HG03558 (cell line): ENCODE measurements around the gene C10orf105.

Experiments
- ATAC-seq: cut with Tn5 transposase; IDR thresholded peaks from one replicate; pipeline ENCODE4 v1.9.1; 2021; ENCODE audit warnings: moderate number of reproducible peaks; ENCODE audit not compliant: unreplicated experiment; ENCODE audit errors: extremely low read depth

The C10orf105 gene

GRCh38 chr10:71704816-71705215 lies 14.8 kb downstream of the C10orf105 start:
- ATAC-seq = no peak

DNA sequence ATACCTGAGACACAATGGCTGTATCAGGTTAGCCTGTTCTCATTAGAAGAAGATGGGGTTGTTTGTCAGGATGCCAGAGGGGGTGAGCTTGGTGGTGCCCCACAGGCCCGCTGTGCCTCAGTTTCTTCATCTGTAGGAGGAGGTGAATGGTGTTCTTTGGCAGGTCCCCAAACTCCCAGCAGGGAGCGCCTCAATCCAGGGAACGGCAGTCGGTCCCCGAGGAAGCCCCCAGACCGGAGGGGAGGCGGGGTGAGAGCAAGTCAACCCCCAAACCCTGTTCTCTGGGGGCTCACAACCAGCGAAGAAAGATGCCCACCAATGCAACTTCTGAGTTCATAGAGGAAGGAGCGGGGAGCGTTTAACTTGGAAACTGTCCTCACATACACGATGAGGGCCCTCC lies 16.0 kb downstream of the C10orf105 start:
- no peak for ATAC-seq

GRCh38 chr10:71701496-71702132 lies 18.0 kb downstream of the C10orf105 start:
- ATAC-seq = no peak

DNA sequence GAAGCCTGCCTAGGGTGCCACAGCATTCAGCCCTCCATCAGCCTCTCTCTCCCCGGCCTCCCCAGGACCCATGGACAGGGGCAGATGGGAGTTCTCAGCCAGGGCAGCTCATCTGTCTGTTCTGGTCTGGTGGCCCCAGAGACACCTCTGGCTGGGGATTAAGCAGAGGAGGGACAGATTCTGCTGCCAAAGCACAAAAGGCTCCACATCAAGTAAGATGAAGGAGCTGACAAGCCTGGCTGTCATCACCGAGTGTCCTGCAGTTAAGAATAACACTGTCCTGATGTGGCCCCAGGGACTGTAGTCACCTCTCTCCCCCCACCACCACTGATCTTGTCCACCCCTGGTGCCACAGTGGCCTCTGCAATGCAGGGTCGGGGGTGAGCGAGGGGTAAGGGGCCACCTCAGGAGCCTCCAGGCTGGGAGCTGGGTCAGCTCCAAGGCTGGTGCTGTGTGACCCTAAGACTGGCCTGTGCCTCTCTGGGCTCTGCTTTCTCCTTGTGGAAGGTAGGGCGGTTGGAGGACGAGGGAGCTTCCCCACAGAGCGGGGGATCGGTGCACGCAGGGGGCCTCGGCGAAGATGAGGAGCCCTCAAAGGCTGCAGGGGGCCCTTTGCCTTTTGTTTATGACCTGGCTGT lies 18.7 kb downstream of the C10orf105 start:
- ATAC-seq = no peak

DNA sequence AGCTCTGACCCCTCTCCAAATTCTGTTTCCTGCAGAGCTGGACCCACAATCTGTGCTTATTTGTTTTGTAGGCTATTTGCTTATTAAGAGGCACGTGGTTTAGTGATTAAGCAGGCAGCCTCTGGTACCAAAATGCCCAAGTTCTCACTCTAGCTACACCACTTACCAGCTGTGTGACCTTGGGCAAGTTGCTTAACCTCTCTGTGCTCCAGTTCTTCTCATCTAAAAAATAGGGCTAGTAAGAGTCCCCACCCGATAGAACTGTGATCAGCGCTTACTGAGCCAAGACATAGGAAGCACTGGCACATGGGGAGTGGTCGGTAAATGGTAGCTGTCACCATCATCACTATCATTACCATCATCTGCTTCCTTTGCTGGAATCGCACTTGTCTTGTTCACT lies 20.8 kb downstream of the C10orf105 start:
- no peak for ATAC-seq

DNA sequence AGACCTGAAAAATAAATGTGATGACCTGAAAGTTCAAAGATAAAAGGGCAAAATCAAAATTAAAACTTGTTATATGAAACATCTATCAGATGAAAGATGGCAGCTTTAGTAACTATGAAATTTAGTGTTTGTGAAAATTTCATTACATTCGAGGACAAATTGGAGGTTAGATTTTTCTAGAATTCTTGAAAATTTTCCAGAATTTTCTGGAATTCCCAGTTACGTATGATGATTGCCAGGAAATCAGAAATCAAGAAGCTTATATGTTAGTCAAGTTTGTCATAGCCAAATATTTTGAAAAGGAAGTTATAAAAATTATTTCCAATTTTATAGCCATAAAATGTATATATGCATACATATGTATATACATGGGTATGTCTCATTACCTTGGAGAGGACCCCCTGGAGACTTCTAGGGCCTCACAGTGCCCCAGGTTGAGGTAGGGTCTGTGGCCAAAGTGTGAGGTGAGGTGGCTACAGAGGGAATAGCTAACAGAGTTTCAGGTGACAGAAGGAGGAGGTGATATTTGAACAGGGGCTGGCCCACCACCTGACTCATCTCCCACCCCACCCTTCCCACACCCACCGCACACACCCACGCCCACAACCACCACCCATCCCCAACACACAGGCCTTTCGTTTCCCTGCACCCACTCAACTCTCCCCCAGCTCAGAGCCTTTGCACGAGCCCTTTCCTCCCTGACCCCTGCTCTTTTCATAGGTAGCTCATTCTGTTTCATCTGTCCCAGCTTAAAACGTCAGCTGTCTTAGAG lies 21.5 kb downstream of the C10orf105 start:
- no peak for ATAC-seq

- ATAC-seq = no peak
These were observed 22.8 kb downstream of the C10orf105 start for GRCh38 chr10:71696628-71697326.

DNA sequence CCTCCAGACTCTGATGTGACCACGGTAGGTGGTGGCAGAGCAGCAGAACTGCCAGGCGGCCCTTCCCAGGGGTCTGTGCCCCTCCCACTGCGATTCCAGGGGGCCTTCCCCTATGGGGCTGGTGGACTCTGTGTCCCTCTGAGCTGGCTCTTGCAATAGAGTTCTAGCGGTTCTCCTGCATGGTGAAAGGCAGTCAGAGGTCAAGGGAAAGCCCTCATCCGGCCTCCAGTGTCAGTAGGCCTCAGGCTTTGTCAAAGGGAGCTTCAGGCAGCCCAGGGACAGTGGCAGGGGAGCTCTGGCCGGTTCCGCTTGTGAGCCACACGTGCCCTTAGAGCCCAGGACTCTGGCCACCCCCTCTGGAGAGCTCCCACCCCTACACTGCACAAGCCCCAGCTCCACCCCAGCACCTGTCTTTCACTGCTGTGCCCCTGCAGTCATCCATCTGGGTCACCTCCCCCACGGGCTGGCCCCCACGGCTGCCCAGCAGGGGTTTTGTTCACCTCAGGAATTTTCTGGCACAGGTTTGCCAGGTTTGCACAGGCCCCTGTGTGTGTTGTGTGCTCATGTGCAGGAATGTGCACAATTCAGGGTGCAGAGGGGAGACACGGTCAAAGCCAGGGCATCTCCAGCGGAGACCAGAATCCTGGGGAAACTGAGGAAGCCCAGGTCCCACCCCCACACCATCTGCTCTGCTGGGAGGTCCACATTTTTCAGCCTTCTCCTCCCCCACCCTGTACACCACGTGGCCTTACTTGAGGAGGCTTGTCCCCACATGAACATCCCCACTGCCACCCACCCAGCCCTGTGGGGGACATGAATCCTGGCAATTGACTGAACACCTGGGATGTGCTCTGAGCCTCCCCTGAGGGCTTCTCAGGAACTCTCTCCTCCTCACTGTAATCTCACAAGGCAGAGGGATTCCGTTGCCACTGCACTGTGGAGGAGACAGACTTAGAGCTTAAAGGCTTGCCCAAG lies 23.8 kb downstream of the C10orf105 start:
- ATAC-seq = no peak

DNA sequence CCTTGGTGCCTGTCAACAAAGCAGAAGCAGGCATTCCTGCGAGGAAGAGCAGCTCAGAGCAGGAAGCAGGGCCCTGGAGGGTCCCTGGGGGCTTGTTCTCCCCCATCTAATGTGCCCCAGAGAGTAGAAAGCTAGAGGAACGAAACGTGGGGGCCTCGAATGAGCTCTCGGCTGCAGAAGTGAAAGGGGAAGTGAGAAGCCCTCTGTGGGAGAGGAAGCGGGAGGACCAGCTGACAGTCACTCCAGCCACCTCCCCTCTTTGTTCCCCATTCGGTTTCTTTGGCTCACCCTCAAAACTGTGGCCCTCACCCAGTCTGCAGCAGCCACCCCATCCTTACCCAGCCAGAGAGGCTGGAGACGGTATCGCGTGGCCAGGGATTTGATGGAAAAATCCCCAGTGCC lies 25.0 kb downstream of the C10orf105 start:
- peak; percentile 61 for ATAC-seq

DNA sequence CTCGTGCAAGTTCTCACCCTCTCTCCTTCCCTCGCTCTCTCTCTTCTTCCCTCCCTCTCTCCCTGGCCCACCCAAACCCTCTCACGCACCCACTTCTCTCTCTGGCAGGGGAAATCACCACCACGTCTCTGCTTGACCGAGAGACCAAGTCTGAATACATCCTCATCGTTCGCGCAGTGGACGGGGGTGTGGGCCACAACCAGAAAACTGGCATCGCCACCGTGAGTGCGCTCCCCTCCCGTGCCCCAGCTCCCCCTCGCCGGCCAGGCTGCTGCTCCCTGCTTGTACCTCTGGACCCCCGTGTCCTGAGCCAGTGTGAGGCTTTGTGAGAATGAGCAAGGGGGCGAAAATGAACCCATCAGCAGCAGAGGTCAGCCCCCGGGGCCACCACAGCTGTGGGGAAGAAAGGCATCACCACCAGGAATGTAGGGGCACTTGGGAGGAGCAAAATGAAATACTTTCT lies 25.5 kb downstream of the C10orf105 start:
- no peak for ATAC-seq

GRCh38 chr10:71693377-71693776 lies 26.2 kb downstream of the C10orf105 start:
- ATAC-seq = no peak

- no peak for ATAC-seq
These were observed 26.8 kb downstream of the C10orf105 start for GRCh38 chr10:71692598-71693306.

DNA sequence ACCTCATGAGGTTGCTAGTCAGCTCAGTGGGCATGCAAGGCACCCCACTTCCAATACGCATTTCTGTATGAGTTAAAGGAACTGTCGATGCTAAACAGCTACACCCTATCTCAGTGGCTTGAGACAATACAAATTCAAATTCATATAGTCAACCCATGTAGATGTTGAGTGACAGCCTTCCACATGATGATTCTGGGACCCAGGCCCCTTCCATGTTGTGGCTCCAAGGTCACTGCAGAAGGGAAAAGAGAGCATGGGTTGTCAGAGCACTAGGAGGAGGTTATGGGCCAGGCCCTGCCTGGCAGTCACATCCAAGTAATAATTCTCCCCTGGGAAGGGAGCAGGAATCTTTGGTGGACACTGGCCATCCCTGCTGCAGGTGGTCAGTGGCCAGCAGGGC lies 28.2 kb downstream of the C10orf105 start:
- no peak for ATAC-seq

DNA sequence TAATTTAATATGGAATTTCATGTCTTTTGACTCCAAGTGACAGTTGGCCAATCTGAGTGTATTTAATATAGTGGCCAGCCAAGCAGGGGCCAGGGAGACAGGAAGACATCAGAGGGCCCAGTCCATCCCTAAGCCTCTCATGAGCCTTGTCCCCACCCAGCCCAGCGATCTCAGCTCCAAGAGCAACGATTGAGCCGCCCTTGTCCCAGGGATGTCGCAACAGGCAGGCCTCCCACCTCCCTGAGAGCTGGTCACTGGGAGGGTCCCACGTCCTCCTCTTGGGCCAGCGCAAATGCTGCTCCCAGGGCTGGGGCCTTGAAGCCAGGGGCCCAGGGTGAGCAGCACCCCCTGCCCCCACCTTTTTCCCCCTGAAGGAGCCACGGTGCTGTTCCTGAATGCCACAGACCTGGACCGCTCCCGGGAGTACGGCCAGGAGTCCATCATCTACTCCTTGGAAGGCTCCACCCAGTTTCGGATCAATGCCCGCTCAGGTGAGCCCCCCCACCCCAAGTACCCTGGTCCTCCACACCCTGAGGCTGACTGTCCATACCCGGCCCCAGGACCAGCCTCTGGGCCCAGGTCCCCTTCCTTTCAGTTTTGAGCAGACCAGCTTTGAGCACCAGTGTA lies 29.4 kb downstream of the C10orf105 start:
- no peak for ATAC-seq

DNA sequence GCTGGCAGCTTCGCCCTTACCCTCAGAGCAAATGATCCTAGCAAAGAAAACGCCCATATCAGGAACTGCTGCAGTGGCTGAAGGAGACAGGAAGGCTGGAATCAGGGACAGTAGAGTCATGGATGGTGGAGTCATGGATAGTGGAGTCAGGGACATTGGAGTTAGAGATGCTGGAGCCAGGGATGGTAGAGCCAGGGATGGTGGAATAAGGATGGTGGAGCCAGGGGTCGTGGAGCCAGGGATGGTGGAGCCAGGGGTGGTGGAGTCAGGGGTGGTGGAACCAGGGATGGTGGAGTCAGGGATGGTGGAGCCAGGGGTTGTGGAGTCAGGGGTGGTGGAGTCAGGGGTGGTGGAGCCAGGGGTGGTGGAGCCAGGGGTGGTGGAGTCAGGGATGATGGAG lies 31.3 kb downstream of the C10orf105 start:
- ATAC-seq = no peak

DNA sequence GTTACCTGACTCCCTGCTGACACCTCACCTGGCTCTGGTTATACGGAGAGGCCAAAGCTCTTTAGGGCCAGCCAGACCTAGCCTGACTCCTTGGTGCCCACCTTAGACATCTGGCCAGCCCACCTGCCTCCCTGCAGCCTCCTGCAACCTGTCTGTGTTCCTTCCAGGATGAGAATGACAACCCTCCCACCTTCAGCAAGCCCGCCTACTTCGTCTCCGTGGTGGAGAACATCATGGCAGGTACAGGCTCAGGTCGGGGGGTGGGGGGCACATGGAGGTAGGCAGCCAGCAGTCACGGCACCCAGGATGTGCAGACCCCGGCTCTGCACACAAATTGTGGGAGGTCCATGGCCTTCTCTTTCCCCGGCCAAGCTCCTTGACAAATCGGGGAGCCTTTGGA lies 32.1 kb downstream of the C10orf105 start:
- no peak for ATAC-seq

DNA sequence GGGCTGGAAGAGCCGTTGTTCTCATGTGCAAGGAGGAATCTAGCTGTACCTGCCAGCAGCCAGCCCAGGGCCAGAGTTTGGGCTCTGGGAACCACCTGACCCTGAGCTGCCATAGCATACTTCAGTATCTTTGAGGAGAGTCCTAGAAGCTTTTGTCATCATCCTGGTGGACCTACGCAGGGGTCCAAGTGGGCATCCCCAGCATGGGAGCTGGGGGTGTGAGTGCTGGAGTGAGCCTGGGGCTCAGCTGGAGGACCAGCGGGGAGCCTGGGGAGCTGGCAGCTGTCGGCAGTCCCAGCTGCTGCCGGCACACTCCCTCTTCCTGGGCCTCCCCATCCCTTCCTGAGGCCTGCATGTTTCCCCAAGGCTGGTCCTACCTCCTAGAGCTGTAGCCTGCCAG lies 32.5 kb downstream of the C10orf105 start:
- no peak for ATAC-seq

GRCh38 chr10:71685554-71686232 lies 33.9 kb downstream of the C10orf105 start:
- no peak for ATAC-seq
